GM19240 (cell line): ENCODE data around the gene FRMD4B.

Source experiments
- DNase-seq: peaks from one replicate; pipeline ENCODE4 v3.0.0; 2011; ENCODE audit warnings: low spot score; ENCODE audit not compliant: insufficient read length

The FRMD4B gene

GRCh38 chr3:69178082-69178481 is 207.8 kb downstream of the FRMD4B start:
- no peak for DNase-seq

GRCh38 chr3:69174871-69175737 is 210.8 kb downstream of the FRMD4B start:
- no peak for DNase-seq

- DNase-seq, result no peak
Observed at GRCh38 chr3:69174445-69174844, 211.4 kb downstream of the FRMD4B start.

GRCh38 chr3:69172058-69172457 is 213.8 kb downstream of the FRMD4B start:
- DNase-seq, result no peak

- no peak for DNase-seq
Observed at GRCh38 chr3:69166446-69166845, 219.4 kb downstream of the FRMD4B start.

GRCh38 chr3:69165744-69166143 is 220.1 kb downstream of the FRMD4B start:
- DNase-seq, result no peak

- DNase-seq, result no peak
Observed at GRCh38 chr3:69164296-69164695, 221.6 kb downstream of the FRMD4B start.

- DNase-seq, result no peak
Observed at GRCh38 chr3:69162308-69162980, 223.4 kb downstream of the FRMD4B start.

GRCh38 chr3:69161587-69162307 is 224.1 kb downstream of the FRMD4B start:
- peak; percentile 12 for DNase-seq

- DNase-seq, result no peak
Observed at GRCh38 chr3:69160525-69160924, 225.4 kb downstream of the FRMD4B start.

- no peak for DNase-seq
Observed at GRCh38 chr3:69160107-69160506, 225.8 kb downstream of the FRMD4B start.

GRCh38 chr3:69149586-69149985 is 236.3 kb downstream of the FRMD4B start:
- DNase-seq, result no peak

- no peak for DNase-seq
Observed at GRCh38 chr3:69145688-69146087, 240.2 kb downstream of the FRMD4B start.

GRCh38 chr3:69144631-69145245 is 241.2 kb downstream of the FRMD4B start:
- DNase-seq, result no peak

- no peak for DNase-seq
Observed at GRCh38 chr3:69143612-69144011, 242.3 kb downstream of the FRMD4B start.

GRCh38 chr3:69142797-69143454 is 243.0 kb downstream of the FRMD4B start:
- DNase-seq, result no peak

GRCh38 chr3:69142090-69142489 is 243.8 kb downstream of the FRMD4B start:
- DNase-seq, result no peak

- DNase-seq, result no peak
Observed at GRCh38 chr3:69141313-69141712, 244.6 kb downstream of the FRMD4B start.

GRCh38 chr3:69137412-69137811 is 248.5 kb downstream of the FRMD4B start:
- DNase-seq, result no peak

- DNase-seq, result no peak
Observed at GRCh38 chr3:69137005-69137404, 248.9 kb downstream of the FRMD4B start.

- no peak for DNase-seq
Observed at GRCh38 chr3:69130689-69131088, 255.2 kb downstream of the FRMD4B start.
